Tibial artery (tissue), 4 donors: ENCODE results near the gene TAC4.

Experiments
- DNase-seq, 2 donors: peaks; one replicate each; pipeline ENCODE4 v3.0.0-alpha.2; 2019
- H3K27ac ChIP-seq, 2 donors: fragments of 200-600 bp; sonication (generic) in 1 of 2; 1 replicate in 1 of 2; 2 replicates in 1 of 2; pipeline ENCODE4 v1.5.1; 2018 to 2019; ENCODE audit warnings: mild to moderate bottlenecking in 1 of 2
- H3K27me3 ChIP-seq, 2 donors: fragments of 200-600 bp; sonication (generic) in 1 of 2; one replicate each; pipeline versions ENCODE4 v1.5.1 to v1.6.0; 2016 to 2019
- H3K36me3 ChIP-seq, 3 donors: fragments of 200-600 bp; sonication (generic) in 2 of 3; one replicate each; pipeline ENCODE4 v1.5.1; 2016 to 2019; ENCODE audit warnings: mild to moderate bottlenecking in 2 of 3
- H3K4me1 ChIP-seq, 4 donors: fragments of 200-600 bp; sonication (generic) in 2 of 4; 1 replicate in 3 of 4; 2 replicates in 1 of 4; pipeline ENCODE4 v1.5.1; 2016 to 2019
- H3K4me3 ChIP-seq, 2 donors: fragments of 200-600 bp; sonication (generic) in 1 of 2; 1 replicate in 1 of 2; 2 replicates in 1 of 2; pipeline ENCODE4 v1.5.1; 2018 to 2019; ENCODE audit warnings: mild to moderate bottlenecking in 2 of 2
- H3K9me3 ChIP-seq, 3 donors: fragments of 200-600 bp; sonication (generic) in 1 of 3; one replicate each; pipeline ENCODE4 v1.5.1; 2016 to 2019
- intact Hi-C: fragments of 100-400 bp; cut with DNase I; formaldehyde crosslinking; loops from one replicate; pipeline ENCODE4 v1.15.0; 2023; ENCODE audit warnings: low total_unique reads
- TF ChIP-seq, protein P1 (sequence below), 2 experiments: fragments of 200-600 bp in 1 of 2; fragments of 450-650 bp in 1 of 2; IDR thresholded peaks; one replicate each; pipeline ENCODE4 v1.5.1; 2017 to 2019; ENCODE audit warnings: antibody characterized with exemption in 2 of 2, mild to moderate bottlenecking in 1 of 2, moderate library complexity in 1 of 2

The TAC4 gene

DNA sequence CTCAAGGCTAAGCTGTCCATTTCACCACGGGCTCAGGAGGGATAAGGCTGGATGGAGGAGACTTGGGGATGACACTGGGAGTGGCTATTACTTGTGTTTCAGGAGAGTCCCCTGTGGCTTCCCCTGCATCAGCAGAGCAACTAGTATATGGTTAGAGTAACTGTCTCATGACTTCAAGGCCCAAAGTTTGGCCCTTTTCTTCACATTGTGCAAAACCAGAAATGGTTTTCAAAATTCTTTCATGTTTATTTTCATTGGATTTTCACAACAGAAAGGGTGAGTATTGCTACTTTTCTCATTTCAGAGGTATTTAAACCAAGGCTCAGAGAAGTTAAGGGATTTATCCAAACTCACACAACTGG lies 18.1 kb upstream of the TAC4 start:
- intact Hi-C loops = no loop called here
- Histone ChIP-seq H3K27me3 (peaks cover 0 to 13% of the 10 kb centered on the region in 2 donors), H3K4me3 (no peak overlapping the region), H3K27ac (no peak overlapping the region), H3K9me3 (no peaks in the 10 kb centered on the region), H3K36me3 (no peaks in the 10 kb centered on the region), H3K4me1 (peaks cover 0 to 7% (median 0%) of the 10 kb centered on the region in 4 donors)
- TF ChIP-seq, protein P1, sequence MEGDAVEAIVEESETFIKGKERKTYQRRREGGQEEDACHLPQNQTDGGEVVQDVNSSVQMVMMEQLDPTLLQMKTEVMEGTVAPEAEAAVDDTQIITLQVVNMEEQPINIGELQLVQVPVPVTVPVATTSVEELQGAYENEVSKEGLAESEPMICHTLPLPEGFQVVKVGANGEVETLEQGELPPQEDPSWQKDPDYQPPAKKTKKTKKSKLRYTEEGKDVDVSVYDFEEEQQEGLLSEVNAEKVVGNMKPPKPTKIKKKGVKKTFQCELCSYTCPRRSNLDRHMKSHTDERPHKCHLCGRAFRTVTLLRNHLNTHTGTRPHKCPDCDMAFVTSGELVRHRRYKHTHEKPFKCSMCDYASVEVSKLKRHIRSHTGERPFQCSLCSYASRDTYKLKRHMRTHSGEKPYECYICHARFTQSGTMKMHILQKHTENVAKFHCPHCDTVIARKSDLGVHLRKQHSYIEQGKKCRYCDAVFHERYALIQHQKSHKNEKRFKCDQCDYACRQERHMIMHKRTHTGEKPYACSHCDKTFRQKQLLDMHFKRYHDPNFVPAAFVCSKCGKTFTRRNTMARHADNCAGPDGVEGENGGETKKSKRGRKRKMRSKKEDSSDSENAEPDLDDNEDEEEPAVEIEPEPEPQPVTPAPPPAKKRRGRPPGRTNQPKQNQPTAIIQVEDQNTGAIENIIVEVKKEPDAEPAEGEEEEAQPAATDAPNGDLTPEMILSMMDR (IDR thresholded peaks at IDR 0.05) = no peak
- DNase-seq = no peak

GRCh38 chr17:49862781-49863331 lies 15.0 kb upstream of the TAC4 start:
- Histone ChIP-seq H3K4me1 (peaks cover 0 to 7% (median 0%) of the 10 kb centered on the region in 4 donors), H3K27me3 (peaks cover 0 to 18% of the 10 kb centered on the region in 2 donors), H3K27ac (no peak overlapping the region), H3K9me3 (no peaks in the 10 kb centered on the region), H3K36me3 (no peaks in the 10 kb centered on the region), H3K4me3 (no peak overlapping the region)
- intact Hi-C loops = loop anchor here (1.0 kb wide), 1 partner anchor 134 kb away; no protein-coding TSS in a partner anchor
- no peak for DNase-seq
- TF ChIP-seq, protein P1 (IDR thresholded peaks at IDR 0.05) = no peak

DNA sequence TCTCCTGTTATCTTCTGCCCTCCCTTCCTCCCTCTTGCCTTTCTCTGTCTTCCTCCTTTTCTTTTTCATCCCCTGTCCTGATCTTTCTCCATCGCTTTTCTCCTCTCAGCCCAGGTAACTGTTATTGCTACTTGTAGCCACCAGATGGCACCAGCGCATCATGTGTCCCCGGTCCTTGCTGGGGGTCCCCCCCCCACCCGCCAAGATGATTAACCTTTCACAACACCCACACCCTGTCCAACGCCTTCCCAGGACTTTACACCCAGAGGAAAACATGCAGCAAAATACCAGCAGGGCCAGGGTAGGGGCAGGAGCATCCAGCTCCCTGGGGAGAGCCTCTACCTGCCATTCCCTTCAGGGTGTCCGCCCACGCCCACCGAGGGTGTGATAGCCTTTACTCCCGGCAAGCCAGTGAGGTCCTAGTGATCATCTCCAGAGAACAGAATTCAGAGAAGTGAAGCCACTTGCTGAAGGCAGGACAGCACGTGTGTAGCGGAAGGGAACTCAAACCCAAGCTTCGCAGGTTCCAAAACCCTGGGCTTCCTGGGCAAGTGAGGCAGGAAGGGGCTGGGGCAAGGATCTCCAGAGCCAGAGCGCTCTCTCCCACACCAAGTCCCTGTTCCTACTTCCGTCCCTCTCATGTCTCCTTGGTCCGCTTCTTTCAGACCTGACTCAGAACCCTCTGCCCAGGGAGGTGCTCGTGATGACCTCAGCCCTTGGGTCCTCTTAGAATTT lies 13.4 kb upstream of the TAC4 start:
- intact Hi-C loops = no loop called here
- no peak for DNase-seq

GRCh38 chr17:49859991-49860953 lies 12.4 kb upstream of the TAC4 start:
- Histone ChIP-seq H3K27me3 (peaks cover 0 to 18% of the 10 kb centered on the region in 2 donors), H3K4me3 (no peak overlapping the region), H3K9me3 (no peaks in the 10 kb centered on the region), H3K27ac (no peak overlapping the region), H3K4me1 (peaks cover 0 to 7% (median 0%) of the 10 kb centered on the region in 4 donors), H3K36me3 (no peaks in the 10 kb centered on the region)
- TF ChIP-seq, protein P1 (IDR thresholded peaks at IDR 0.05) = no peak
- intact Hi-C loops = no loop called here
- no peak for DNase-seq

More for the DNA sequence above, 13.4 kb upstream of the TAC4 start:
- peaks cover 0 to 7% (median 0%) of the 10 kb centered on the region in 4 donors for H3K4me1 ChIP-seq
- no peaks in the 10 kb centered on the region for H3K9me3 ChIP-seq
- no peaks in the 10 kb centered on the region for H3K36me3 ChIP-seq
- TF ChIP-seq, protein P1 (IDR thresholded peaks at IDR 0.05) = peak; percentile 82 to 86
- no peak overlapping the region for H3K27ac ChIP-seq
- no peak overlapping the region for H3K4me3 ChIP-seq
- H3K27me3 ChIP-seq = peaks cover 0 to 18% of the 10 kb centered on the region in 2 donors

- DNase-seq = no peak
- TF ChIP-seq, protein P1 (IDR thresholded peaks at IDR 0.05) = no peak
- intact Hi-C loops = no loop called here
- Histone ChIP-seq H3K4me3 (no peak overlapping the region), H3K27me3 (peaks cover 0 to 18% of the 10 kb centered on the region in 2 donors), H3K9me3 (no peaks in the 10 kb centered on the region), H3K27ac (no peak overlapping the region), H3K36me3 (no peaks in the 10 kb centered on the region), H3K4me1 (peaks cover 0 to 7% (median 0%) of the 10 kb centered on the region in 4 donors)
Observed at GRCh38 chr17:49858796-49859195, 10.9 kb upstream of the TAC4 start.
